Esophagus muscularis mucosa (tissue), 4 donors: ENCODE data around the gene ELK3.

ENCODE experiments used
- CTCF ChIP-seq, 3 experiments: fragments of 200-600 bp in 2 of 3; fragments of 450-650 bp in 1 of 3; sonication (generic) in 2 of 3; IDR thresholded peaks; one replicate each; pipeline ENCODE4 v1.5.1; 2017 to 2019; ENCODE audit warnings: antibody characterized with exemption in 3 of 3, mild to moderate bottlenecking in 2 of 3, moderate library complexity in 1 of 3
- EP300 ChIP-seq: sonication (generic); formaldehyde crosslinking; IDR thresholded peaks from one replicate; pipeline ENCODE4 v1.6.1; 2017; ENCODE audit warnings: antibody characterized with exemption
- POLR2AphosphoS5 ChIP-seq, 2 donors: sonication (generic); formaldehyde crosslinking; IDR thresholded peaks; one replicate each; pipeline ENCODE4 v1.6.1; 2017; ENCODE audit warnings: antibody characterized with exemption in 2 of 2

GRCh38 chr12:96194971-96195844, 1.0 kb downstream of the ELK3 start:
- TF ChIP-seq CTCF (IDR thresholded peaks at IDR 0.05) = no peak
- TF ChIP-seq EP300 = no peak
- peak; percentile 16 to 41 for TF ChIP-seq POLR2AphosphoS5 (IDR thresholded peaks at IDR 0.05)
